HFFc6 (cell line): ENCODE results near the gene MTMR4. TPM values are rescaled to one million over a fixed set of nuclear protein-coding genes. Genes with fewer than 3 reads are reported as not detected.

ENCODE experiments used
- DNase-seq: peaks from one replicate; pipeline ENCODE4 v3.0.0-alpha.2; 2018
- H3K27ac Mint-ChIP-seq: 2 replicates; pipeline ENCODE4 v1.8.0; 2020; ENCODE audit warnings: mild to moderate bottlenecking, mixed read lengths
- H3K27me3 Mint-ChIP-seq: 2 replicates; pipeline ENCODE4 v1.8.0; 2021; ENCODE audit warnings: mild to moderate bottlenecking, moderate library complexity, mixed read lengths; ENCODE audit not compliant: insufficient read depth
- H3K36me3 Mint-ChIP-seq: 2 replicates; pipeline ENCODE4 v1.8.0; 2021; ENCODE audit warnings: low read depth, mixed read lengths
- H3K4me1 Mint-ChIP-seq: 2 replicates; pipeline ENCODE4 v1.8.0; 2020; ENCODE audit warnings: low read depth, mixed read lengths
- H3K4me3 Mint-ChIP-seq: 2 replicates; pipeline ENCODE4 v1.8.0; 2020; ENCODE audit warnings: mild to moderate bottlenecking, moderate library complexity, mixed read lengths
- H3K9me3 Mint-ChIP-seq: 2 replicates; pipeline ENCODE4 v1.8.0; 2020; ENCODE audit warnings: mild to moderate bottlenecking, mixed read lengths
- CTCF ChIP-seq: fragments of 200-600 bp; sonication (generic); IDR thresholded peaks from 2 replicates; pipeline ENCODE4 v1.5.0; 2021; ENCODE audit warnings: antibody characterized with exemption, mild to moderate bottlenecking
- total RNA-seq, 6 experiments: library from RNA; stranded (reverse); fragmentation: NEBNext Ultra II Directional; extraction: Animal tissue kit (Norgen Biotek cat#: 25700); gene quantifications; 2 replicates in 1 of 6; 3 replicates in 5 of 6; pipeline ENCODE4 v1.2.3, GENCODE V29; 2021

The MTMR4 gene
- total RNA-seq, 6 experiments from 2014 or later = 25.3 to 32.2 (median 28.2) TPM

DNA sequence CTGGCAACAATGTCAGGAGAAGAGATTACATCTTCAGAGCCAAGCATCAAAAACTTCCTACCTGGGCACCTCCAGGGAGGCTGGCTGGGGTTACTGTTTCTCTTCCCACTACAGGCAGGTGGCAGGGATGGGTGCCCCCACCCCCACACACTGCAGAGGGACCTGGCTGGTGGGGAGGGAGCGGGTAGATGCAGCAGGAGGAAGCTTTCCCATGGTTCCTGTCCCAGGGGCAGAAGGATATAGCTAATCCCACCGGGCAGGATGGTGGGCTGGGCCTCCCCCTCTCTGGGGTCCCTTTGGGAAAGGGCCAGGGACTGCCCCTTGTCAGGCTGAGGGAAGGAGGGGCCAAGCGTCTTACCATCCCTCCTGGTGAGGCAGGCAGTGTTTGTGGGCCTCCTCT is 16.7 kb upstream of the MTMR4 start:
- TF ChIP-seq CTCF = no peak
- H3K4me3 Mint-ChIP-seq = no peak overlapping the region
- H3K36me3 Mint-ChIP-seq = no peaks in the 10 kb centered on the region
- peaks cover 17% of the 10 kb centered on the region for H3K4me1 Mint-ChIP-seq
- peaks cover 23% of the 10 kb centered on the region for H3K27me3 Mint-ChIP-seq
- DNase-seq = no peak
- H3K27ac Mint-ChIP-seq = no peak overlapping the region
- no peaks in the 10 kb centered on the region for H3K9me3 Mint-ChIP-seq

DNA sequence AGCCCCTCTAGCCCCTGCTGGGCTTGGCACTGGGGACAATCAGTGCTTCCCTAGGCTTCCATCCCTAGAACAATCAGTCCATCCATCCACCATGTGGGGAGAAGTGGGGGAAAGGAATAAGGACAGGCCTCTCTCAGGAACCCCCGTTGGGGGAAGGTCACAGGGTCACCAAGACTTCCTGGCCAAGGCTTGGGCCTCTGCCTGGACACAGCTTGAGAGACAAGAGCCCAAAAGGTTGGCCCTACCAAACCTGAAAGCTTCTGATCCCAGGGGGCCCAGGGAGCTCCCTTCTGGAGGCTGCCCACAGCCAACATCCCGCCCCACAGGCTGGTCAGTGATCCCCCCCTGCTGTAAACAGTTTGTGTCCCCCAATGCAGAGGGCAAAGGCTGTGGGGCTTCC is 16.2 kb upstream of the MTMR4 start:
- no peak overlapping the region for H3K27ac Mint-ChIP-seq
- no peaks in the 10 kb centered on the region for H3K36me3 Mint-ChIP-seq
- H3K9me3 Mint-ChIP-seq = no peaks in the 10 kb centered on the region
- DNase-seq = no peak
- H3K27me3 Mint-ChIP-seq = peaks cover 23% of the 10 kb centered on the region
- TF ChIP-seq CTCF = no peak
- peaks cover 16% of the 10 kb centered on the region for H3K4me1 Mint-ChIP-seq
- no peak overlapping the region for H3K4me3 Mint-ChIP-seq

GRCh38 chr17:58529275-58529674 is 14.8 kb upstream of the MTMR4 start:
- Mint-ChIP-seq H3K36me3 (no peaks in the 10 kb centered on the region), H3K4me3 (no peak overlapping the region), H3K9me3 (no peaks in the 10 kb centered on the region), H3K27ac (peak overlapping the region; percentile 29; the same call in 1 of the 2 replicates), H3K4me1 (peaks cover 15% of the 10 kb centered on the region), H3K27me3 (peaks cover 23% of the 10 kb centered on the region)
- no peak for TF ChIP-seq CTCF
- DNase-seq = no peak

GRCh38 chr17:58528443-58528842 is 14.0 kb upstream of the MTMR4 start:
- H3K9me3 Mint-ChIP-seq = no peaks in the 10 kb centered on the region
- no peak for DNase-seq
- no peaks in the 10 kb centered on the region for H3K36me3 Mint-ChIP-seq
- TF ChIP-seq CTCF = no peak
- H3K4me3 Mint-ChIP-seq = no peak overlapping the region
- peaks cover 23% of the 10 kb centered on the region for H3K27me3 Mint-ChIP-seq
- peaks cover 15% of the 10 kb centered on the region for H3K4me1 Mint-ChIP-seq
- H3K27ac Mint-ChIP-seq = no peak overlapping the region

- DNase-seq = no peak
- Mint-ChIP-seq H3K27ac (no peak overlapping the region), H3K9me3 (no peaks in the 10 kb centered on the region), H3K4me3 (no peak overlapping the region), H3K27me3 (peaks cover 23% of the 10 kb centered on the region), H3K4me1 (peaks cover 15% of the 10 kb centered on the region), H3K36me3 (no peaks in the 10 kb centered on the region)
- TF ChIP-seq CTCF = no peak
These were observed 13.5 kb upstream of the MTMR4 start for GRCh38 chr17:58527949-58528348.

- no peak for DNase-seq
- Mint-ChIP-seq H3K36me3 (no peaks in the 10 kb centered on the region), H3K4me3 (no peak overlapping the region), H3K27me3 (peaks cover 18% of the 10 kb centered on the region), H3K4me1 (peaks cover 15% of the 10 kb centered on the region), H3K27ac (no peak overlapping the region), H3K9me3 (no peaks in the 10 kb centered on the region)
- peak; percentile 58 for TF ChIP-seq CTCF
These were observed 12.9 kb upstream of the MTMR4 start for GRCh38 chr17:58527306-58527705.
